Heart left ventricle (tissue), 16 donors: ENCODE results near the gene CTNND1. TPM values are rescaled to one million over a fixed set of nuclear protein-coding genes. Genes with fewer than 3 reads are reported as not detected.
A peak's percentile ranks its signal among the peaks of the same experiment; 100 is the strongest.

Experiments used
- ATAC-seq, 4 donors: fragments of 200-7000 bp; cut with Tn5 transposase; one replicate each; pipeline ENCODE4 v1.9.1; 2020 to 2022; ENCODE audit warnings: moderate library complexity in 4 of 4, mild to moderate bottlenecking in 3 of 4, moderate number of reproducible peaks in 1 of 4
- DNase-seq, 5 donors: peaks; one replicate each; pipeline ENCODE4 v3.0.0-alpha.2; 2020
- H3K27ac ChIP-seq, 12 donors: fragments of 200-600 bp; sonication (generic) in 4 of 12; one replicate each; pipeline versions ENCODE4 v1.5.0 to v1.8.0; 2016 to 2022; ENCODE audit warnings: mild to moderate bottlenecking in 2 of 12
- H3K27me3 ChIP-seq, 9 donors: fragments of 200-600 bp; sonication (generic) in 2 of 9; one replicate each; pipeline versions ENCODE4 v1.5.1 to v1.8.0; 2016 to 2022; ENCODE audit warnings: mild to moderate bottlenecking in 3 of 9
- H3K36me3 ChIP-seq, 9 donors: fragments of 200-600 bp; sonication (generic) in 2 of 9; one replicate each; pipeline versions ENCODE4 v1.5.0 to v1.8.0; 2018 to 2022; ENCODE audit warnings: mild to moderate bottlenecking in 2 of 9
- H3K4me1 ChIP-seq, 12 donors: fragments of 200-600 bp; sonication (generic) in 4 of 12; one replicate each; pipeline versions ENCODE4 v1.5.0 to v1.8.0; 2016 to 2022; ENCODE audit warnings: mild to moderate bottlenecking in 3 of 12
- H3K4me3 ChIP-seq, 12 donors: fragments of 200-600 bp; sonication (generic) in 4 of 12; one replicate each; pipeline versions ENCODE4 v1.5.0 to v1.8.0; 2017 to 2022; ENCODE audit warnings: mild to moderate bottlenecking in 9 of 12, moderate library complexity in 4 of 12
- H3K9me3 ChIP-seq, 12 donors: fragments of 200-600 bp; sonication (generic) in 4 of 12; one replicate each; pipeline versions ENCODE4 v1.5.0 to v1.8.0; 2016 to 2022; ENCODE audit warnings: mild to moderate bottlenecking in 1 of 12
- CTCF ChIP-seq, 12 donors: fragments of 200-600 bp; sonication (generic) in 4 of 12; IDR thresholded peaks; one replicate each; pipeline versions ENCODE4 v1.5.0 to v1.8.0; 2018 to 2022; ENCODE audit warnings: antibody characterized with exemption in 12 of 12, mild to moderate bottlenecking in 5 of 12
- POLR2A ChIP-seq, 2 donors: fragments of 450-650 bp; IDR thresholded peaks; one replicate each; pipeline ENCODE4 v1.6.1; 2017; ENCODE audit warnings: antibody characterized with exemption in 2 of 2, mild to moderate bottlenecking in 2 of 2, moderate library complexity in 2 of 2
- WGBS, 4 donors: extraction: QIAGEN DNeasy Blood & Tissue Kit in 2 of 4; methylation state at CpG; one replicate each; pipeline versions ENCODE4 v1.1.5 to v1.1.7; 2013 to 2018; 5-methylcytosine and 5-hydroxymethylcytosine counted together
- intact Hi-C, 10 donors: fragments of 100-400 bp; cut with DNase I; formaldehyde crosslinking; loops; one replicate each; pipeline versions ENCODE4 v1.11.1 to v1.14.2; 2022
- polyA plus RNA-seq, 2 donors: library from polyadenylated mRNA; stranded (reverse); fragments of 200-250 nt; gene quantifications; one replicate each; pipeline ENCODE4 v1.2.3, GENCODE V29; 2013
- total RNA-seq, 9 donors: library from RNA; depleted of rRNA in 2 of 9; stranded (reverse); fragments of >200 nt in 2 of 9; fragmentation: NEBNext Ultra II Directional in 3 of 9; extraction: Animal tissue kit (Norgen Biotek cat#: 25700) in 3 of 9; gene quantifications; one replicate each; pipeline versions ENCODE4 v1.1.0 to v1.2.4, GENCODE V29; 2016 to 2023
- donor health status: ischemic (EF 13 %, LVEDD 7.1; RV severe dilation, severe dysfunction).
- donor health status: healthy with polysubstance abuse.
- donor health status: DM: no; HTN: yes; CAD: no.
- donor health status: DM: no; HTN: no; CAD: no.
- donor health status: ischemic (EF 25% LVEDD 6.9; RV normal size, moderate dysfunction).
- donor health status: ischemic (EF 25% LVEDD 5.7; RV mildly dilated, moderate dysfunction).
- donor health status: healthy.
- donor health status: DM: yes; HTN: yes; CAD: no.
- donor health status: ischemic (EF 35%, LVEDD 5.7; RV mildly dilated, moderate dysfunction).
- donor health status: nonischemic (EF 11% LVEDD 7.7; RV severe dilation, severe dysfunction).
- donor health status: DM: yes; HTN: yes; CAD: no.
- donor health status: PGD.
- donor health status: ischemic (EF 29% LVEDD 5.4; RV normal size, mild dysfunction).
- donor health status: nonischemic (EF 23%, LVEDD 6.1; RV moderate dilation, normal function).

The CTNND1 gene
- total and polyA plus RNA-seq, 11 donors: 19.7 to 105 (median 58.6) TPM

GRCh38 chr11:57800444-57801182 is 39.0 kb downstream of the CTNND1 start:
- Histone ChIP-seq H3K27me3 (no peaks in the 10 kb centered on the region), H3K36me3 (peaks cover 5 to 85% (median 73%) of the 10 kb centered on the region in 9 donors), H3K4me1 (peaks cover 11 to 70% (median 44%) of the 10 kb centered on the region in 12 donors), H3K4me3 (no peak overlapping the region), H3K27ac (peak overlapping the region in 11 of 12 donors; percentile 45 to 81 (median 69)), H3K9me3 (no peaks in the 10 kb centered on the region)
- 43 to 46% (median 45%) methylated on average over 4 of the region's 4 CpGs for WGBS, 4 donors
- intact Hi-C loops: loop anchor here in 7 of 10 donors (1.0 to 10.0 kb wide), 11 partner anchors 38 to 714 kb away; partner anchors contain the start of genes BTBD18 (in 3 of the 7), CTNND1 (in 3 of the 7), MED19 (in 1 of the 7) and TMX2 (in 1 of the 7)
- DNase-seq (no peak), ATAC-seq (peak; percentile 40 to 74 (median 64))
- peak; percentile 81 to 94 (median 88) for TF ChIP-seq CTCF (IDR thresholded peaks at IDR 0.05)
- no peak for TF ChIP-seq POLR2A (IDR thresholded peaks at IDR 0.05)

GRCh38 chr11:57801183-57801485 is 39.5 kb downstream of the CTNND1 start:
- H3K9me3 ChIP-seq: no peaks in the 10 kb centered on the region
- H3K27ac ChIP-seq: peak overlapping the region in 10 of 12 donors; percentile 17 to 81 (median 62)
- DNase-seq (no peak), ATAC-seq (no peak)
- peaks cover 5 to 85% (median 73%) of the 10 kb centered on the region in 9 donors for H3K36me3 ChIP-seq
- peaks cover 11 to 75% (median 45%) of the 10 kb centered on the region in 12 donors for H3K4me1 ChIP-seq
- intact Hi-C loops: loop anchor here in 7 of 10 donors (2.0 to 10.0 kb wide), 10 partner anchors 38 to 714 kb away; partner anchors contain the start of genes BTBD18 (in 3 of the 7), CTNND1 (in 2 of the 7), MED19 (in 1 of the 7) and TMX2 (in 1 of the 7)
- H3K4me3 ChIP-seq: no peak overlapping the region
- no peaks in the 10 kb centered on the region for H3K27me3 ChIP-seq
- TF ChIP-seq POLR2A (IDR thresholded peaks at IDR 0.05): no peak
- TF ChIP-seq CTCF (IDR thresholded peaks at IDR 0.05): no peak

- ATAC-seq (no peak), DNase-seq (no peak)
- WGBS, 4 donors: 29 to 50% (median 34%) methylated on average over 3 of the region's 3 CpGs
- H3K4me1 ChIP-seq: peaks cover 11 to 80% (median 49%) of the 10 kb centered on the region in 12 donors
- TF ChIP-seq CTCF (IDR thresholded peaks at IDR 0.05) (no peak), POLR2A (IDR thresholded peaks at IDR 0.05) (no peak)
- H3K36me3 ChIP-seq: peaks cover 0 to 85% (median 73%) of the 10 kb centered on the region in 9 donors
- H3K27me3 ChIP-seq: no peaks in the 10 kb centered on the region
- no peaks in the 10 kb centered on the region for H3K9me3 ChIP-seq
- H3K4me3 ChIP-seq: no peak overlapping the region
- H3K27ac ChIP-seq: peak overlapping the region in 11 of 12 donors; percentile 6 to 80 (median 46)
- intact Hi-C loops: loop anchor here in 6 of 10 donors (5.0 to 10.0 kb wide), 7 partner anchors 40 to 712 kb away; partner anchors contain the start of genes BTBD18 (in 1 of the 6), CTNND1 (in 1 of the 6), MED19 (in 1 of the 6) and TMX2 (in 1 of the 6)
These were observed 40.8 kb downstream of the CTNND1 start for GRCh38 chr11:57802411-57802810.

- H3K9me3 ChIP-seq: no peaks in the 10 kb centered on the region
- TF ChIP-seq CTCF (IDR thresholded peaks at IDR 0.05): no peak
- no peak for TF ChIP-seq POLR2A (IDR thresholded peaks at IDR 0.05)
- DNase-seq: no peak
- 79 to 89% (median 88%) methylated on average over 3 of the region's 3 CpGs for WGBS, 4 donors
- no peaks in the 10 kb centered on the region for H3K27me3 ChIP-seq
- H3K4me3 ChIP-seq: no peak overlapping the region
- peak overlapping the region in 2 of 12 donors; percentile 48 to 70 for H3K27ac ChIP-seq
- intact Hi-C loops: loop anchor here in 6 of 10 donors (5.0 to 10.0 kb wide), 7 partner anchors 42 to 710 kb away; partner anchors contain the start of genes BTBD18 (in 1 of the 6), CTNND1 (in 1 of the 6), MED19 (in 1 of the 6) and TMX2 (in 1 of the 6)
- peaks cover 4 to 64% (median 36%) of the 10 kb centered on the region in 12 donors for H3K4me1 ChIP-seq
- H3K36me3 ChIP-seq: peaks cover 2 to 91% (median 79%) of the 10 kb centered on the region in 9 donors
- no peak for ATAC-seq
These were observed 42.9 kb downstream of the CTNND1 start for GRCh38 chr11:57804466-57804865.
